ENCODE data around the gene PDE4B. TPM values are rescaled to one million over a fixed set of nuclear protein-coding genes. Genes with fewer than 3 reads are reported as not detected.
"Not testable (repeated sequence)": the region's sequence is repeated elsewhere in the genome, so short reads cannot be mapped to it uniquely, and the experiment has no call there.

The PDE4B gene
- total RNA-seq, 4 donors from 2014 or later, result 11.2 to 49.5 (median 26.3) TPM

- no peak for DNase-seq (ENCODE audit: low spot score)
- no peak for TF ChIP-seq CTCF (IDR thresholded peaks at IDR 0.05)
- ATAC-seq (ENCODE audit: low FRiP score), result no peak
Observed at GRCh38 chr1:66413838-66414175, 621.1 kb downstream of the PDE4B start.

GRCh38 chr1:66415281-66415680 lies 622.6 kb downstream of the PDE4B start:
- no peak for ATAC-seq (ENCODE audit: low FRiP score)
- no peak for DNase-seq (ENCODE audit: low spot score)
- TF ChIP-seq CTCF (IDR thresholded peaks at IDR 0.05), result no peak

GRCh38 chr1:66415866-66416265 lies 623.2 kb downstream of the PDE4B start:
- no peak for TF ChIP-seq CTCF (IDR thresholded peaks at IDR 0.05)

GRCh38 chr1:66416295-66416694 lies 623.6 kb downstream of the PDE4B start:
- DNase-seq (ENCODE audit: low spot score) (no peak), ATAC-seq (ENCODE audit: low FRiP score) (no peak)
- no peak for TF ChIP-seq CTCF (IDR thresholded peaks at IDR 0.05)

More at GRCh38 chr1:66415866-66416265, 623.2 kb downstream of the PDE4B start:
- ATAC-seq (ENCODE audit: low FRiP score) (no peak), DNase-seq (ENCODE audit: low spot score) (no peak)

GRCh38 chr1:66418021-66418420 lies 625.3 kb downstream of the PDE4B start:
- no peak for TF ChIP-seq CTCF (IDR thresholded peaks at IDR 0.05)
- DNase-seq (ENCODE audit: low spot score) (no peak), ATAC-seq (ENCODE audit: low FRiP score) (no peak)

GRCh38 chr1:66420171-66420570 lies 627.5 kb downstream of the PDE4B start:
- ATAC-seq (ENCODE audit: low FRiP score); DNase-seq (ENCODE audit: low spot score): not testable (repeated sequence)

GRCh38 chr1:66420906-66421305 lies 628.2 kb downstream of the PDE4B start:
- ATAC-seq (ENCODE audit: low FRiP score); DNase-seq (ENCODE audit: low spot score): not testable (repeated sequence)

- no peak for TF ChIP-seq CTCF (IDR thresholded peaks at IDR 0.05)
- ATAC-seq (ENCODE audit: low FRiP score) (no peak), DNase-seq (ENCODE audit: low spot score) (no peak)
Observed at GRCh38 chr1:66422804-66423203, 630.1 kb downstream of the PDE4B start.

Small RNA genes within 50 kb of the gene (small RNA-seq; reads per million reads assigned to genes)
- gene RN7SL854P, result not detected
- not detected for gene RNU4-88P

Data from omental fat pad (tissue), 4 donors.